Neural crest cell (in vitro differentiated cells): ENCODE results near the gene ADORA3. TPM values are rescaled to one million over a fixed set of nuclear protein-coding genes. Genes with fewer than 3 reads are reported as not detected.

Experiments
- DNase-seq: peaks from one replicate; pipeline ENCODE4 v3.0.0; 2021; ENCODE audit warnings: low read depth, mixed read lengths, low spot score
- H3K27ac Mint-ChIP-seq: one replicate; pipeline ENCODE4 v1.8.0; 2021; ENCODE audit warnings: mild to moderate bottlenecking, mixed read lengths; ENCODE audit not compliant: unreplicated experiment
- H3K27me3 Mint-ChIP-seq: 2 replicates; pipeline ENCODE4 v1.8.0; 2021; ENCODE audit warnings: low read depth, mild to moderate bottlenecking, mixed read lengths
- H3K36me3 Mint-ChIP-seq: 2 replicates; pipeline ENCODE4 v1.8.0; 2021; ENCODE audit warnings: low read depth, mild to moderate bottlenecking, mixed read lengths
- H3K4me1 Mint-ChIP-seq: 2 replicates; pipeline ENCODE4 v1.8.0; 2021; ENCODE audit warnings: mixed read lengths
- H3K4me3 Mint-ChIP-seq: one replicate; pipeline ENCODE4 v1.8.0; 2021; ENCODE audit warnings: mild to moderate bottlenecking, mixed read lengths
- H3K9me3 Mint-ChIP-seq: 2 replicates; pipeline ENCODE4 v1.8.0; 2021; ENCODE audit warnings: mixed read lengths
- total RNA-seq: library from RNA; stranded (reverse); gene quantifications from 2 replicates; pipeline ENCODE4 v1.2.1, GENCODE V29; 2021
- TF ChIP-seq, protein P1 (sequence below): fragments of 200-600 bp; sonication (generic); conservative IDR thresholded peaks from 2 replicates; pipeline ENCODE4 v1.5.0; 2021; ENCODE audit warnings: antibody characterized with exemption, mild to moderate bottlenecking

Gene ADORA3
- total RNA-seq, 1 donor from 2014 or later = not detected

DNA sequence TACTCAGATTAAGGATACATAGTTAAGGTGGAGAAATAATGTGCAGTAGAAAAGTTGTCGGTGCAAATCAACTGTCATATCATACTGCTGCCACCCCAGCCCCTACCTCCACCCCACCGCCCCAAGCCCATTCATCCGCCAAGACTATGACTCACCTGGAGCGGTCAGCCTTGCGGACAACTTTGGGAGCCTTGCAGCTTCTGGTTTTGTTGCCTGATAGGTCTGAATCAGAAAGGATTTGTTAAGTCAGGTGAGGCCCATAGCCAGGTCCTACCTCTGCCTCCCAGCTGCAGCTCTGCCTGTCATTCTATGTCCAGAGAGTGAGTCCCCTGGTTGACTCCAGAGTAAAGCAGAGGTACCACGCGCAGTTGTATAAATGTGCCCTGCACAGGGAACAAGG lies 17.0 kb downstream of the ADORA3 start:
- no peaks in the 10 kb centered on the region for H3K36me3 Mint-ChIP-seq
- no peaks in the 10 kb centered on the region for H3K9me3 Mint-ChIP-seq
- no peaks in the 10 kb centered on the region for H3K4me1 Mint-ChIP-seq
- TF ChIP-seq, protein P1, sequence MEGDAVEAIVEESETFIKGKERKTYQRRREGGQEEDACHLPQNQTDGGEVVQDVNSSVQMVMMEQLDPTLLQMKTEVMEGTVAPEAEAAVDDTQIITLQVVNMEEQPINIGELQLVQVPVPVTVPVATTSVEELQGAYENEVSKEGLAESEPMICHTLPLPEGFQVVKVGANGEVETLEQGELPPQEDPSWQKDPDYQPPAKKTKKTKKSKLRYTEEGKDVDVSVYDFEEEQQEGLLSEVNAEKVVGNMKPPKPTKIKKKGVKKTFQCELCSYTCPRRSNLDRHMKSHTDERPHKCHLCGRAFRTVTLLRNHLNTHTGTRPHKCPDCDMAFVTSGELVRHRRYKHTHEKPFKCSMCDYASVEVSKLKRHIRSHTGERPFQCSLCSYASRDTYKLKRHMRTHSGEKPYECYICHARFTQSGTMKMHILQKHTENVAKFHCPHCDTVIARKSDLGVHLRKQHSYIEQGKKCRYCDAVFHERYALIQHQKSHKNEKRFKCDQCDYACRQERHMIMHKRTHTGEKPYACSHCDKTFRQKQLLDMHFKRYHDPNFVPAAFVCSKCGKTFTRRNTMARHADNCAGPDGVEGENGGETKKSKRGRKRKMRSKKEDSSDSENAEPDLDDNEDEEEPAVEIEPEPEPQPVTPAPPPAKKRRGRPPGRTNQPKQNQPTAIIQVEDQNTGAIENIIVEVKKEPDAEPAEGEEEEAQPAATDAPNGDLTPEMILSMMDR = no peak
- no peak for DNase-seq
- peaks cover 2% of the 10 kb centered on the region for H3K27me3 Mint-ChIP-seq
- no peak overlapping the region for H3K27ac Mint-ChIP-seq
- no peak overlapping the region for H3K4me3 Mint-ChIP-seq

DNA sequence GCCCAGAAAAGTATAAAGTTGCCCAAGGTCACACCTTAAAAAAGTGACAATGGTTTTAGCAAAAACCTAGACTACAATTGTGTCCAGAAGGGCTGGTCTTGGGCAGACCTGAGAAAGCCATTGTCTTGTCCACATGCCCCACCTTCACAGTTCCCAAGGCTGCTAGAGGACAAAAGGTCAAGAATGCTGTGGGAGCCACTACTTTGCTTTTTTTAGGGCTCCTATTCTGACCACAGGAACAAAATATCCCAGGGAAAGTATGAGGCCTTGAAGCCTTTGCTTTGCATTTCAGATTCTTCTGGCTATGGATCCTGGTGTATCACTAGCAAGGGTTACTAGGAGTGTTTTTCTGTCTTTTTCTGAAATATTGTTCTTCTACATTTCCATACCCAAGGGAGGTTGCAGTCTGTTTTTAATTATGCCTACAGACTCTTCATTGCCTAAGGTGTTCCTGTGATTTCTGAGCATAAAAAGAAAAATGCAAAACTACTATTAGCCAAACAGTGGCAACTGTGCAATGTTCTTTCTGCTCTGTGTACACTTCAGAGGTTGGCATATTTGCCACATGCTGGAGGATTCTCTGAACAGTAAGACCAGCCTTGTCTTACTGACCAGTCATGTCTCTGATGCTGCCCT lies 18.9 kb downstream of the ADORA3 start:
- H3K4me3 Mint-ChIP-seq = no peak overlapping the region
- DNase-seq = no peak
- H3K9me3 Mint-ChIP-seq = no peaks in the 10 kb centered on the region
- no peaks in the 10 kb centered on the region for H3K36me3 Mint-ChIP-seq
- H3K27me3 Mint-ChIP-seq = peaks cover 5% of the 10 kb centered on the region
- no peaks in the 10 kb centered on the region for H3K4me1 Mint-ChIP-seq
- TF ChIP-seq, protein P1 = no peak
- H3K27ac Mint-ChIP-seq = no peak overlapping the region

DNA sequence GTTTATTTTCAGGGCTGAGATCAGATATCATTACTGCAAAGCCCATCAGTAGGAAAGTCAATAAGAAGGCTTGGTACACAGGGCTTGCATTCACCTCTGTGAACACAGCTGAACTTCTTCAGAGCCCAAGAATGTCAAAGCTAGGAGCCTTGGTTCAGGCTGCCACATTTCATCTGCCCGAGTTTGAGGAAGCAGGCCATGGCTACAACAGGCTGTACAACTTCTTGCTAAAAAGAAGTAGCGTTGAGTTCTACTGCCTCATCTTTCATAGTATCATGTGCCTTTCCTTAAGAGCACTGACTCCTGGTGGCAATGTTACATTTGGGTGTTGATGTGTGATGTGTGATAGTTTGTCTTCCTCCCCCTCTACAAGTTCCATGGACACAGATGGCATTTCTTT lies 19.6 kb downstream of the ADORA3 start:
- TF ChIP-seq, protein P1 = no peak
- no peak overlapping the region for H3K27ac Mint-ChIP-seq
- H3K27me3 Mint-ChIP-seq = peaks cover 5% of the 10 kb centered on the region
- no peak for DNase-seq
- H3K4me1 Mint-ChIP-seq = no peaks in the 10 kb centered on the region
- H3K9me3 Mint-ChIP-seq = no peaks in the 10 kb centered on the region
- no peak overlapping the region for H3K4me3 Mint-ChIP-seq
- H3K36me3 Mint-ChIP-seq = no peaks in the 10 kb centered on the region

DNA sequence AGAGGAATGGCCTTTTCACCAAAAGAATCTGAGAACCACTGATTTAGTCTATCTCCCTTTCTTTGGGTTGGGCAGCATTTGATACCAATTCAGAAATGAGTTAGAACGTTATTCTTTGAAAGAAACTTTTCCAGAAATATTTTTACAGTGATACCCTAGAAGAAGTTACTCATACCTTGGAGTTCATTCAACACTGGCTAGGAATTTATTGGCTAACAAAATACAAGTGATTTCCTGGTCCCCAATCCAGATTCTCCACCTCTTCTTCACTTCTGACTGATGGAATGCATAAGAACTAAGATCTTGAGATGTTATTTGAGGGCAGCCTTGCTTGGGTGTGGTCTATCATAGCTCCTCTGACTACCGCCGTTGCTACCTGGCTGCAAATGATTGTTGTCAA lies 20.3 kb downstream of the ADORA3 start:
- DNase-seq = no peak
- Mint-ChIP-seq H3K36me3 (no peaks in the 10 kb centered on the region), H3K27ac (no peak overlapping the region), H3K4me1 (no peaks in the 10 kb centered on the region), H3K4me3 (no peak overlapping the region), H3K9me3 (no peaks in the 10 kb centered on the region), H3K27me3 (peaks cover 5% of the 10 kb centered on the region)
- TF ChIP-seq, protein P1 = no peak

DNA sequence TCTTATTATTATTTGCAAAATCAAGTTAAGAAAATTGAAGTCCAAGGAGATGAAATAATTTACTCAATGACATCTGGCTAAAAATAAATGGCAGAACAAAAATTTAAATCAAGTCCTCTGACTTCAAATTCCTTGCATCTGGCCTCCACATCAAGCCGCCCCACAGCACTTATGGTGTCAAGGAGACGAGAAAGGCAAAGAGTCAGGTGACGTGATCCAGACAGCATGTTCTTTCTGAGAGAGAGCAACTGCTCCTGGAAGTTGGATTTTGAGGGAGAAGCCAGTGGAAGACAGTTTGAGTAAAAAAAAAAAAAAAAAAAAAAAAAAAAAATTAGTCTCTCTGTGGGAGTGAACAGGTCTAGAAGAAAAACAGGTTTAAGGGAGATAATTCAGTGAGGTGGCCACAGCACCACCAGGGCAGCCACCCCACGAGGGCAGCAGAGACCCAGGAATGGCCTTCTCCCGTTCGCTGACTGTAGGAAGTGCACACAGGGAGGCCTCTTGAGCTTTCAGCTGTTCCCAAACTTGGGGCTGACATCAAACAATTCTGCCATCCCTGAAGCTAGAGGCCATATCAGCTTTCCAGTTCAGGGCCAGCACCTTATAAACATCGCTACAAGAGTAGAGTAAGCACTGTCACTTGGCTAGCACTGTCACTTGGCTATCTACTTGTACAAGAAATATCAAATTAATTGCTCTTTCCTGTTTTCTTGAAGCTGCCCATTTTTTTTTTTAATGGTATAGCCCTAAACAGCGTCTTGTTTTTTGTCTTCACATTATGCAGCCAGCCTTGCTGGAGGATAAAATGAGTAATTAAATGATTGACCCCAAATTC lies 21.8 kb downstream of the ADORA3 start:
- DNase-seq = peak; percentile 47
- no peaks in the 10 kb centered on the region for H3K36me3 Mint-ChIP-seq
- no peaks in the 10 kb centered on the region for H3K4me1 Mint-ChIP-seq
- no peak overlapping the region for H3K27ac Mint-ChIP-seq
- no peak overlapping the region for H3K4me3 Mint-ChIP-seq
- H3K27me3 Mint-ChIP-seq = peaks cover 5% of the 10 kb centered on the region
- TF ChIP-seq, protein P1 = peak; percentile 74
- H3K9me3 Mint-ChIP-seq = no peaks in the 10 kb centered on the region
